Endothelial cell (in vitro differentiated cells): ENCODE data around the gene HADH. TPM values are rescaled to one million over a fixed set of nuclear protein-coding genes. Genes with fewer than 3 reads are reported as not detected.

Source experiments
- DNase-seq: peaks from one replicate; pipeline ENCODE4 v3.0.0; 2021; ENCODE audit warnings: low spot score
- H3K27ac Mint-ChIP-seq: one replicate; pipeline ENCODE4 v1.8.0; 2021; ENCODE audit warnings: mixed read lengths, inconsistent platforms; ENCODE audit not compliant: unreplicated experiment
- H3K27me3 Mint-ChIP-seq: one replicate; pipeline ENCODE4 v1.8.0; 2021; ENCODE audit warnings: mild to moderate bottlenecking, moderate library complexity, mixed read lengths, inconsistent platforms; ENCODE audit not compliant: unreplicated experiment
- H3K36me3 Mint-ChIP-seq: one replicate; pipeline ENCODE4 v1.8.0; 2021; ENCODE audit warnings: mild to moderate bottlenecking, low read depth, mixed read lengths, inconsistent platforms; ENCODE audit not compliant: unreplicated experiment
- H3K4me1 Mint-ChIP-seq: one replicate; pipeline ENCODE4 v1.8.0; 2021; ENCODE audit warnings: mild to moderate bottlenecking, mixed read lengths, inconsistent platforms; ENCODE audit not compliant: unreplicated experiment
- H3K4me3 Mint-ChIP-seq: one replicate; pipeline ENCODE4 v1.8.0; 2021; ENCODE audit warnings: mild to moderate bottlenecking, mixed read lengths, inconsistent platforms; ENCODE audit not compliant: unreplicated experiment
- H3K9me3 Mint-ChIP-seq: one replicate; pipeline ENCODE4 v1.8.0; 2021; ENCODE audit warnings: mixed read lengths, inconsistent platforms; ENCODE audit not compliant: unreplicated experiment
- total RNA-seq: library from RNA; stranded (reverse); fragmentation: NEBNext Ultra II Directional; extraction: Animal tissue kit (Norgen Biotek cat#: 25700); gene quantifications from one replicate; pipeline ENCODE4 v1.2.1, GENCODE V29; 2021; ENCODE audit not compliant: unreplicated experiment
- TF ChIP-seq, protein P1 (sequence below): fragments of 200-600 bp; sonication (generic); IDR thresholded peaks from one replicate; pipeline ENCODE4 v1.5.0; 2021; ENCODE audit warnings: antibody characterized with exemption; ENCODE audit not compliant: unreplicated experiment

Gene HADH
- total RNA-seq, 1 donor from 2014 or later = 26.6 TPM

DNA sequence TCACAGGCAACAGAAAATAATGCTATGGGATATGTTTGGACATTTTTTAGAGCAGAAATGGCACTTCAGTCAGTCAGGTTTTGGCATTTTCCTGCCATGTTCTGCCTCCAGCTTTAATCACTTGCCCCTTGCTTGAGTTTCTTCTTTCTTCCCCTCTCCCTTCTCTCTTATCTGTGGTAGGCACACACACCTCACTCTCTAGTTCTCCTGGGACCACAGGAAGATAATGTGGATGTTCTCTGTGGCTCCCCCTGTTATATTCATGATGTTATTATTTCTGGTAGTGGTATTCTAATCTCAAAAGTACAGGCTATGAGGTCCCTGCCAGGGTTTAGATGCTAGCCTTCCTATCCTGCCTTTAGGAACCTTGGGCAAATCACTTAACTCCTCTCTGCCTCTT is 5.2 kb downstream of the HADH start:
- TF ChIP-seq, protein P1, sequence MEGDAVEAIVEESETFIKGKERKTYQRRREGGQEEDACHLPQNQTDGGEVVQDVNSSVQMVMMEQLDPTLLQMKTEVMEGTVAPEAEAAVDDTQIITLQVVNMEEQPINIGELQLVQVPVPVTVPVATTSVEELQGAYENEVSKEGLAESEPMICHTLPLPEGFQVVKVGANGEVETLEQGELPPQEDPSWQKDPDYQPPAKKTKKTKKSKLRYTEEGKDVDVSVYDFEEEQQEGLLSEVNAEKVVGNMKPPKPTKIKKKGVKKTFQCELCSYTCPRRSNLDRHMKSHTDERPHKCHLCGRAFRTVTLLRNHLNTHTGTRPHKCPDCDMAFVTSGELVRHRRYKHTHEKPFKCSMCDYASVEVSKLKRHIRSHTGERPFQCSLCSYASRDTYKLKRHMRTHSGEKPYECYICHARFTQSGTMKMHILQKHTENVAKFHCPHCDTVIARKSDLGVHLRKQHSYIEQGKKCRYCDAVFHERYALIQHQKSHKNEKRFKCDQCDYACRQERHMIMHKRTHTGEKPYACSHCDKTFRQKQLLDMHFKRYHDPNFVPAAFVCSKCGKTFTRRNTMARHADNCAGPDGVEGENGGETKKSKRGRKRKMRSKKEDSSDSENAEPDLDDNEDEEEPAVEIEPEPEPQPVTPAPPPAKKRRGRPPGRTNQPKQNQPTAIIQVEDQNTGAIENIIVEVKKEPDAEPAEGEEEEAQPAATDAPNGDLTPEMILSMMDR = no peak
- H3K36me3 Mint-ChIP-seq = no peaks in the 10 kb centered on the region
- H3K4me1 Mint-ChIP-seq = peaks cover 7% of the 10 kb centered on the region
- no peaks in the 10 kb centered on the region for H3K9me3 Mint-ChIP-seq
- no peak overlapping the region for H3K4me3 Mint-ChIP-seq
- no peak overlapping the region for H3K27ac Mint-ChIP-seq
- DNase-seq = no peak
- no peaks in the 10 kb centered on the region for H3K27me3 Mint-ChIP-seq

DNA sequence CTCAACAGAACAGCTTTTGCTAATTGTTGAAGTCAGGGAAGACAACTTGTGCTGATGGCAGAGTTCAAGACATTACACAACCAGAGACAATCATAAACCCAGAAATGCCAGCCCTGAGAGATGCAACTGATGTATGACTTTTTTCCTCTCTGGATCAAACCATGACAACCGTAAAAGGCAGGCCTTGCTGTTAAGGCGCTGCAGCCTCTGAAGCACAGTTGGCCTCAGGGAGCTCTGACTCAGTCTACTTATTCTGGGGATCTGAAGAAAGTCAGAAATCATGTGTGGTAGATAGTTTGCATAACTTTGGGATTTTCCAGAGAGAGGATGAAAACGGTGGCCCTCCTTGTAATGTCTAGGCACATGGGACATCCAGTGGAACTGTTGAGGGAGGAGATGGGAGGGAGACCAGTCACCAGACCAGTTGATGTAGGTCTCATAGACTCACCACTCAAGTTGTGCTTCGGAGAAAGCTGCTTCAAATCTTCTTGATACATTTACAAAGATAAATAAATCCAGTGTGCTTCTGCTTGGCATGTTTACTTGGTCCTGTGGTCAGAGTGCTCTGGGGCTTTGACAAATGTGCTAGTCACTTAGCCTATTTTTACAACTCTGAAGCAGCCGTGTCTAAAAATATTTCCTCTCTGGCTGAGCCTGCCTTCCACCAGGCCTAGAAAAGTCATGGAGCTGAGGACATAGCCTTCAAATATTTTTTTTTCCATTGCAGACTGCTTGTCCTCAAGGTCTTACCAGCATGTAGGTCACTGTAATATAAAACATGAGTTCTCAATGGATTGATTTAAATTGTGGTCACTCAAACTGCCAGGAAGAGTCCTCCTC is 7.5 kb downstream of the HADH start:
- H3K27me3 Mint-ChIP-seq = no peaks in the 10 kb centered on the region
- TF ChIP-seq, protein P1 = no peak

DNA sequence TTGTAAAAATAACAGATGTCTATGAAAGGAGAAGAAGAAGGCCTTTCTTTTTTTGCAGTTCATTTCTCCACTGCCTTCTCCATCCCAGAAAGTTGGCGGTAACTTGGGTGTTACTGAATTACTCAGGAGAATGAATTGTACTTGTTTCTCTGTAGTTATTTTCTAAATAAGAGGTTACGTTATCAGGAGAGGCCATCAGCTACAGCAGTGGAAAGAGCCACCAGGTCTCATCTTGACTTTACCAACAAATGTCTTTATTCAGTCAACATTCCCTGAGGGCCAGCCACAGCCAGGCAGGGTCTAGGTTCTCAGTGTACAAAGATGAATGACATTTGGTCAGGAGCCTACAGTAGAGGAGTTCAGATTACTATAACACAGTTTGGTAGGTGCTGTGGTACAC is 8.1 kb downstream of the HADH start:
- Mint-ChIP-seq H3K4me3 (no peak overlapping the region), H3K36me3 (peaks cover 3% of the 10 kb centered on the region), H3K4me1 (peaks cover 7% of the 10 kb centered on the region), H3K27ac (no peak overlapping the region), H3K9me3 (no peaks in the 10 kb centered on the region), H3K27me3 (no peaks in the 10 kb centered on the region)
- no peak for DNase-seq
- TF ChIP-seq, protein P1 = no peak

More for the DNA sequence above, 7.5 kb downstream of the HADH start:
- Mint-ChIP-seq H3K4me3 (no peak overlapping the region), H3K4me1 (peaks cover 7% of the 10 kb centered on the region), H3K36me3 (no peaks in the 10 kb centered on the region), H3K9me3 (no peaks in the 10 kb centered on the region), H3K27ac (no peak overlapping the region)
- DNase-seq = no peak

DNA sequence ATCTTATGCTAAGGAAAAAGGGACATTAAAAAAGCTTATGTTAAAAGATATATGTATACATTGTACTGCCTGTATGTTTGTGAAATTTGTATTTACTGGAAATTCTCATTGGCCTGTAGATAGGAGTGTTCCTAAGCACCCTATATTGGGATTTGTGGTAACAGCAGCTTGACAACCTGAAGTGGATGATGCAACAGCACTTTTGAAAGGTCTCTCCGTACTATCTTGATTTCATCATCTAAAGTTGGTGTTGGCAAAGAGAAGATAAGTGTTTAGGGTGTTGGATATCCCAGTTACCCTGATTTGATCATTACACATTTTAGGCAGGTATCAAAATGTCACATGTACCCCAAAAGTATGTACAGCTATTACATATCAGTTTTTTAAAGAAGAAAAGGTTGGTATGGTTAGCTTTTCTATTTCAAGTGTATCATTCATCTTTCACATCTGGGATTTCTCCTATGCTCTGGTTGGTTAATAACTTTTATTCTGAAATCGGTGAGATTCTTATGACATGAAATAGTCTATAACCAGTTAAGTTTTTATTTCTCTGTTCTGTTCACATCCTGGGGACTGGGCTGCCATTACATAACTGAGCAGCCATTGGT is 10.3 kb downstream of the HADH start:
- no peak overlapping the region for H3K27ac Mint-ChIP-seq
- no peaks in the 10 kb centered on the region for H3K9me3 Mint-ChIP-seq
- no peak for DNase-seq
- no peak overlapping the region for H3K4me3 Mint-ChIP-seq
- no peaks in the 10 kb centered on the region for H3K27me3 Mint-ChIP-seq
- H3K36me3 Mint-ChIP-seq = peaks cover 3% of the 10 kb centered on the region
- peaks cover 6% of the 10 kb centered on the region for H3K4me1 Mint-ChIP-seq
- TF ChIP-seq, protein P1 = no peak
